H1 (cell line): ENCODE measurements around the gene RPUSD2. TPM values are rescaled to one million over a fixed set of nuclear protein-coding genes. Genes with fewer than 3 reads are reported as not detected.

Experiments
- CTCF ChIA-PET: fragments of 300-600 bp; sonication (Branson Sonifier 250); formaldehyde crosslinking; loops from one replicate; lab custom pipeline; 2021; ENCODE audit not compliant: partially characterized antibody; lab: Charles Lee
- POLR2A ChIA-PET: fragments of 300-600 bp; sonication (Branson Sonifier 250); formaldehyde crosslinking; loops from one replicate; lab custom pipeline; 2021; ENCODE audit warnings: inconsistent platforms; ENCODE audit not compliant: partially characterized antibody; lab: Charles Lee
- DNase-seq, 2 experiments: peaks; one replicate each; pipeline versions ENCODE4 v3.0.0 to v3.0.0-alpha.2; 2010 to 2022; ENCODE audit warnings: low spot score in 2 of 2, low read depth in 1 of 2, mixed read lengths in 1 of 2
- FAIRE-seq: peaks from 2 replicates; lab custom pipeline; 2011; peaks lifted over from hg19 to GRCh38; lab: Jason Lieb, UNC
- H2AFZ ChIP-seq: 2 replicates; pipeline ENCODE4 v1.8.1; 2012; ENCODE audit warnings: low read length, inconsistent platforms
- H2AK5ac ChIP-seq: 2 replicates; pipeline ENCODE4 v1.6.1; 2013; ENCODE audit warnings: low read depth, low read length
- H2BK120ac ChIP-seq: replicated peaks from 2 replicates; pipeline ENCODE3; 2013; ENCODE audit warnings: low read depth, low read length, inconsistent platforms
- H2BK12ac ChIP-seq: 2 replicates; pipeline ENCODE4 v1.6.1; 2013; ENCODE audit warnings: low read depth, low read length
- H2BK15ac ChIP-seq: 2 replicates; pipeline ENCODE4 v1.6.1; 2013; ENCODE audit warnings: low read length
- H2BK20ac ChIP-seq: 2 replicates; pipeline ENCODE4 v1.6.1; 2013; ENCODE audit warnings: low read length
- H2BK5ac ChIP-seq: 2 replicates; pipeline ENCODE4 v1.6.1; 2013; ENCODE audit warnings: low read depth, low read length
- H3K14ac ChIP-seq: 2 replicates; pipeline ENCODE4 v1.6.1; 2013; ENCODE audit warnings: inconsistent platforms; ENCODE audit not compliant: insufficient read length
- H3K18ac ChIP-seq: 2 replicates; pipeline ENCODE4 v1.6.1; 2013; ENCODE audit warnings: low read length; ENCODE audit errors: extremely low read depth
- H3K23ac ChIP-seq: 2 replicates; pipeline ENCODE4 v1.6.1; 2013; ENCODE audit warnings: inconsistent platforms; ENCODE audit not compliant: insufficient read length
- H3K23me2 ChIP-seq: 2 replicates; pipeline ENCODE4 v1.6.1; 2013; ENCODE audit warnings: low read depth, low read length
- H3K27ac ChIP-seq: 2 replicates; pipeline ENCODE4 v1.6.1; 2011; ENCODE audit warnings: low read depth, low read length, inconsistent platforms
- H3K27me3 ChIP-seq, 4 experiments: replicated peaks in 1 of 4; 1 replicate in 1 of 4; 2 replicates in 3 of 4; pipeline versions ENCODE4 v1.6.1 to v1.8.1; 2011 to 2013; ENCODE audit warnings: low read length in 3 of 4, mild to moderate bottlenecking in 3 of 4, inconsistent platforms in 2 of 4, mixed read lengths in 2 of 4, moderate library complexity in 1 of 4; ENCODE audit not compliant: control insufficient read depth in 3 of 4, insufficient read depth in 3 of 4; ENCODE audit errors: extremely low read depth in 1 of 4
- H3K36me3 ChIP-seq, 4 experiments: 2 replicates each; pipeline versions ENCODE4 v1.6.1 to v1.8.1; 2011 to 2013; ENCODE audit warnings: mild to moderate bottlenecking in 4 of 4, low read length in 3 of 4, moderate library complexity in 2 of 4, control low read depth in 1 of 4, inconsistent platforms in 1 of 4; ENCODE audit not compliant: insufficient read depth in 4 of 4, control insufficient read depth in 2 of 4
- H3K4ac ChIP-seq: replicated peaks from 2 replicates; pipeline ENCODE3; 2013; ENCODE audit warnings: low read length, low read depth, mixed read lengths, inconsistent platforms; ENCODE audit not compliant: insufficient read length
- H3K4me1 ChIP-seq, 4 experiments: replicated peaks in 1 of 4; 1 replicate in 1 of 4; 2 replicates in 3 of 4; pipeline versions ENCODE4 v1.6.1 to v1.8.1; 2011 to 2013; ENCODE audit warnings: low read length in 3 of 4, inconsistent platforms in 2 of 4, mixed read lengths in 1 of 4; ENCODE audit not compliant: insufficient read depth in 4 of 4, control insufficient read depth in 3 of 4
- H3K4me2 ChIP-seq, 2 experiments: 2 replicates each; pipeline versions ENCODE4 v1.6.1 to v1.8.1; 2011 to 2013; ENCODE audit warnings: low read depth in 2 of 2, low read length in 2 of 2, control low read depth in 1 of 2, inconsistent platforms in 1 of 2, mild to moderate bottlenecking in 1 of 2; ENCODE audit not compliant: insufficient read depth in 1 of 2
- H3K4me3 ChIP-seq, 4 experiments: fragments of 200-600, 300-600 bp in 1 of 4; sonication (generic), shearing (Covaris generic), sonication (Bioruptor Twin) in 1 of 4; 2 replicates each; pipeline versions ENCODE4 v1.5.1 to v1.8.1; 2011 to 2016; ENCODE audit warnings: low read length in 4 of 4, low read depth in 3 of 4, control low read depth in 2 of 4, inconsistent platforms in 2 of 4, mild to moderate bottlenecking in 2 of 4, mixed read lengths in 1 of 4, moderate library complexity in 1 of 4; ENCODE audit not compliant: insufficient read depth in 2 of 4; ENCODE audit errors: extremely low read depth in 1 of 4
- H3K56ac ChIP-seq: replicated peaks from 2 replicates; pipeline ENCODE3; 2013; ENCODE audit warnings: low read depth, mild to moderate bottlenecking, mixed read lengths, low read length, inconsistent platforms; ENCODE audit not compliant: insufficient read length
- H3K79me1 ChIP-seq: 2 replicates; pipeline ENCODE4 v1.6.1; 2013; ENCODE audit warnings: low read depth, low read length, control low read depth
- H3K79me2 ChIP-seq, 2 experiments: 2 replicates each; pipeline versions ENCODE4 v1.6.1 to v1.8.1; 2012 to 2013; ENCODE audit warnings: low read length in 2 of 2, mild to moderate bottlenecking in 2 of 2, inconsistent platforms in 1 of 2; ENCODE audit not compliant: insufficient read depth in 2 of 2, control insufficient read depth in 1 of 2
- H3K9ac ChIP-seq, 4 experiments: replicated peaks in 1 of 4; 1 replicate in 1 of 4; 2 replicates in 3 of 4; pipeline versions ENCODE4 v1.6.1 to v1.8.1; 2011 to 2013; ENCODE audit warnings: low read depth in 3 of 4, low read length in 3 of 4, control low read depth in 2 of 4, mild to moderate bottlenecking in 2 of 4, moderate library complexity in 2 of 4, inconsistent platforms in 1 of 4; ENCODE audit errors: extremely low read depth in 1 of 4
- H3K9me3 ChIP-seq, 2 experiments: 2 replicates each; pipeline versions ENCODE4 v1.6.1 to v1.8.1; 2012 to 2013; ENCODE audit warnings: mild to moderate bottlenecking in 2 of 2, moderate library complexity in 2 of 2, control low read depth in 1 of 2, inconsistent platforms in 1 of 2, low read depth in 1 of 2, low read length in 1 of 2, mixed read lengths in 1 of 2; ENCODE audit not compliant: insufficient read depth in 2 of 2
- H4K20me1 ChIP-seq, 2 experiments: replicated peaks in 1 of 2; 2 replicates each; pipeline versions ENCODE3 to v1.8.1; 2011 to 2013; ENCODE audit warnings: inconsistent platforms in 2 of 2, low read length in 2 of 2, mild to moderate bottlenecking in 1 of 2; ENCODE audit not compliant: insufficient read depth in 2 of 2, control insufficient read depth in 1 of 2
- H4K5ac ChIP-seq: 2 replicates; pipeline ENCODE4 v1.6.1; 2013; ENCODE audit warnings: low read length, low read depth, mixed read lengths, inconsistent platforms; ENCODE audit not compliant: insufficient read length
- H4K8ac ChIP-seq: 2 replicates; pipeline ENCODE4 v1.8.0; 2013; ENCODE audit warnings: mild to moderate bottlenecking, moderate library complexity, low read length, inconsistent platforms; ENCODE audit not compliant: insufficient read depth; ENCODE audit errors: extremely low read depth
- H4K91ac ChIP-seq: replicated peaks from 2 replicates; pipeline ENCODE3; 2013; ENCODE audit warnings: low read length, mixed read lengths, inconsistent platforms; ENCODE audit not compliant: insufficient read length
- CTBP2 ChIP-seq: IDR thresholded peaks from 2 replicates; pipeline ENCODE4 v1.7.0; 2011; ENCODE audit warnings: borderline replicate concordance, mild to moderate bottlenecking, moderate library complexity, mixed read lengths, low read length; ENCODE audit not compliant: insufficient read depth, insufficient read length
- HDAC2 ChIP-seq, 2 experiments: fragments of 300-600 bp in 1 of 2; sonication (generic) in 1 of 2; IDR thresholded peaks; 2 replicates each; pipeline ENCODE4 v1.6.1; 2011 to 2012; ENCODE audit warnings: low read depth in 2 of 2, low read length in 2 of 2, mild to moderate bottlenecking in 2 of 2, moderate library complexity in 2 of 2, borderline replicate concordance in 1 of 2, inconsistent platforms in 1 of 2
- HDAC6 ChIP-seq: IDR thresholded peaks from one replicate; pipeline ENCODE4 v1.7.1; 2012; ENCODE audit warnings: low read depth, mild to moderate bottlenecking, inconsistent platforms, low read length, moderate library complexity
- NRF1 ChIP-seq: IDR thresholded peaks from 2 replicates; pipeline ENCODE4 v1.6.1; 2011; ENCODE audit warnings: mild to moderate bottlenecking, low read depth, low read length, improper control_type of control experiment
- POU5F1 ChIP-seq: IDR thresholded peaks from 2 replicates; pipeline ENCODE4 v1.6.1; 2011; ENCODE audit warnings: low read depth, mild to moderate bottlenecking, low read length, moderate library complexity
- WGBS, 2 experiments: shearing (Covaris generic) in 1 of 2; methylation state at CpG; one replicate each; pipeline versions ENCODE4 v1.1.6 to v1.1.7; 2013 to 2015; ENCODE audit warnings: low lambda C conversion rate in 2 of 2, mixed read lengths in 2 of 2, inconsistent platforms in 1 of 2, low coverage in 1 of 2, missing lambda C conversion rate in 1 of 2; ENCODE audit not compliant: insufficient replicate concordance in 2 of 2, insufficient coverage in 1 of 2, insufficient read length in 1 of 2; ENCODE audit errors: extremely low coverage in 1 of 2, missing lambda C conversion rate in 1 of 2; 5-methylcytosine and 5-hydroxymethylcytosine counted together
- polyA plus RNA-seq, 7 experiments: library from polyadenylated mRNA; depleted of rRNA in 3 of 7; stranded (reverse) in 5 of 7; unstranded in 2 of 7; fragments of >200 nt in 5 of 7; fragments of 200-250 nt in 2 of 7; gene quantifications; 1 replicate in 5 of 7; 2 replicates in 1 of 7; 4 replicates in 1 of 7; pipeline versions ENCODE4 v1.2.1 to v1.2.3, GENCODE V29; 2011 to 2013; ENCODE audit warnings: missing spikeins in 2 of 7, mixed read lengths in 2 of 7
- total RNA-seq: library from RNA; stranded (reverse); fragmentation: NEBNext Ultra II Directional; extraction: Animal tissue kit (Norgen Biotek cat#: 25700); gene quantifications from 2 replicates; pipeline ENCODE4 v1.2.1, GENCODE V29; 2021

Gene RPUSD2
- total and polyA plus RNA-seq, 2 of the 8 experiments (the other 6 are each of a cell fraction or from before 2014, with no cell fraction given) = 14.5 to 28.5 TPM

DNA sequence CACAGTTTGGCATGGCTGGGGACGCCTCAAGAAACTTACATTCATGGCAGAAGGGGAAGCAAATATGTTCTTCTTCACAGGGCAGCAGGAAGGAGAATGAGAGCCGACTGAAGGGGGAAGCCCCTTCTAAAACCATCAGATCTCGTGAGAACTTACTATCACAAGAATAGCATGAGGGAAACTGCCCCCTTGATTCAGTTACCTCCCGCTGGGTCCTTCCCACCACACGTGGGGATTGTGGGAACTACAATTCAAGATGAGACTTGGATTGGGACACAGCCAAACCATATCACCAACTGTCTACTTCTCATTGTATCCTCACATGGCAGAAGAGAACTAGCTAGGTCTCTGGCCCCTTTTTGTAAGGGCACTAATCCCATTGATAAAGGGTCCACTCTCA is 34.7 kb upstream of the RPUSD2 start:
- Histone ChIP-seq H3K14ac (no peak overlapping the region), H2AK5ac (no peak overlapping the region), H3K18ac (no peak overlapping the region), H3K4me2 (no peak overlapping the region), H3K56ac (no peak overlapping the region), H3K9ac (no peak overlapping the region), H4K20me1 (no peaks in the 10 kb centered on the region), H2BK15ac (no peak overlapping the region), H4K8ac (no peak overlapping the region), H3K79me1 (no peaks in the 10 kb centered on the region; the same call in 1 of the 2 replicates), H2BK5ac (no peak overlapping the region), H3K23me2 (no peaks in the 10 kb centered on the region), H3K23ac (no peak overlapping the region), H3K27ac (no peak overlapping the region), H2BK12ac (no peak overlapping the region), H3K4ac (no peak overlapping the region), H3K9me3 (no peaks in the 10 kb centered on the region), H2AFZ (no peak overlapping the region), H2BK120ac (no peak overlapping the region), H3K4me1 (no peaks in the 10 kb centered on the region), H3K36me3 (no peaks in the 10 kb centered on the region), H2BK20ac (no peak overlapping the region), H4K5ac (no peak overlapping the region), H3K79me2 (no peaks in the 10 kb centered on the region), H3K27me3 (no peaks in the 10 kb centered on the region), H4K91ac (no peak overlapping the region), H3K4me3 (no peak overlapping the region)
- 68% methylated on average over 5 of the region's 5 CpGs; no CpG with 5 or more reads in 1 of the 2 experiments for WGBS, 2 experiments
- FAIRE-seq = no peak
- ChIA-PET CTCF (interaction anchor here (0.8 kb wide), 1 partner anchor 32 kb away, joined by 3 read pairs; no protein-coding TSS in a partner anchor), POLR2A (interaction anchor here (0.9 to 1.8 kb wide), 2 partner anchors 30 to 35 kb away, joined by 4 to 5 read pairs; partner anchors contain the start of gene RPUSD2)
- TF ChIP-seq HDAC6 (no peak), CTBP2 (no peak), NRF1 (no peak), HDAC2 (IDR thresholded peaks at IDR 0.05; ENCODE audit: borderline replicate concordance in 1 of 2, low read depth in 2 of 2, low read length in 2 of 2) (no peak), POU5F1 (no peak)
- DNase-seq = no peak
